Limb (tissue), 2 donors: ENCODE results near the gene PRKD2.

Source experiments
- DNase-seq, 2 donors: peaks; one replicate each; pipeline ENCODE4 v3.0.0-alpha.2; 2016; ENCODE audit errors: extremely low spot score in 2 of 2

Gene PRKD2

GRCh38 chr19:46665072-46665471 is 51.8 kb downstream of the PRKD2 start:
- no peak for DNase-seq

GRCh38 chr19:46661735-46662592 is 55.0 kb downstream of the PRKD2 start:
- peak; percentile 89 to 93 for DNase-seq

GRCh38 chr19:46661020-46661731 is 55.7 kb downstream of the PRKD2 start, which contains the start of gene DACT3:
DACT3 (minus strand) TSS chr19:46661182; CDS start chr19:46661064, 118 bp downstream.
- DNase-seq: peak; percentile 100

- DNase-seq: no peak
Observed at GRCh38 chr19:46660551-46661019, 56.3 kb downstream of the PRKD2 start.

GRCh38 chr19:46660008-46660517 is 56.9 kb downstream of the PRKD2 start:
- DNase-seq: peak; percentile 27 to 74

GRCh38 chr19:46659151-46660007 is 57.5 kb downstream of the PRKD2 start:
- peak; percentile 45 to 81 for DNase-seq

- no peak for DNase-seq
Observed at GRCh38 chr19:46656541-46656940, 60.4 kb downstream of the PRKD2 start.

- peak in 1 of 2 donors; percentile 61 for DNase-seq
Observed at GRCh38 chr19:46654621-46655152, 62.2 kb downstream of the PRKD2 start.

GRCh38 chr19:46650445-46650844 is 66.5 kb downstream of the PRKD2 start:
- DNase-seq: no peak

GRCh38 chr19:46648961-46649960 is 67.7 kb downstream of the PRKD2 start:
- no peak for DNase-seq

GRCh38 chr19:46648060-46648960 is 68.6 kb downstream of the PRKD2 start:
- no peak for DNase-seq

GRCh38 chr19:46646402-46646801 is 70.5 kb downstream of the PRKD2 start:
- no peak for DNase-seq

GRCh38 chr19:46644720-46645119 is 72.2 kb downstream of the PRKD2 start:
- DNase-seq: no peak

GRCh38 chr19:46640656-46641055 is 76.3 kb downstream of the PRKD2 start:
- no peak for DNase-seq

GRCh38 chr19:46639358-46640182 is 77.3 kb downstream of the PRKD2 start:
- DNase-seq: peak; percentile 87 to 90

GRCh38 chr19:46637224-46637623 is 79.7 kb downstream of the PRKD2 start:
- no peak for DNase-seq

GRCh38 chr19:46635920-46636761 is 80.8 kb downstream of the PRKD2 start, which contains the start of gene GNG8:
GNG8 (minus strand) TSS chr19:46636202; CDS start chr19:46634682, 1,520 bp downstream.
- no peak for DNase-seq
